ENCODE measurements around the gene ADGRD1.
"Not testable (repeated sequence)": the region's sequence is repeated elsewhere in the genome, so short reads cannot be mapped to it uniquely, and the experiment has no call there.

Gene ADGRD1

GRCh38 chr12:130953771-130954543 is at the start of gene ADGRD1:
ADGRD1 (plus strand) TSS chr12:130953907; CDS start chr12:130954466, 559 bp downstream.
- DNase-seq: no peak

- no peak for DNase-seq
Observed at GRCh38 chr12:130904064-130904463, 49.6 kb upstream of the ADGRD1 start.

GRCh38 chr12:130904936-130905455 is 48.7 kb upstream of the ADGRD1 start:
- not testable (repeated sequence) for DNase-seq

GRCh38 chr12:130909111-130909510 is 44.6 kb upstream of the ADGRD1 start:
- no peak for DNase-seq

GRCh38 chr12:130911193-130911592 is 42.5 kb upstream of the ADGRD1 start:
- no peak for DNase-seq

GRCh38 chr12:130911933-130912332 is 41.8 kb upstream of the ADGRD1 start:
- DNase-seq: no peak

- DNase-seq: peak; percentile 1 to 11
Observed at GRCh38 chr12:130916241-130916911, 37.3 kb upstream of the ADGRD1 start.

- DNase-seq: no peak
Observed at GRCh38 chr12:130917607-130918006, 36.1 kb upstream of the ADGRD1 start.

- no peak for DNase-seq
Observed at GRCh38 chr12:130919086-130919485, 34.6 kb upstream of the ADGRD1 start.

- DNase-seq: no peak
Observed at GRCh38 chr12:130920119-130920703, 33.5 kb upstream of the ADGRD1 start.

GRCh38 chr12:130920723-130921381 is 32.9 kb upstream of the ADGRD1 start:
- no peak for DNase-seq

- no peak for DNase-seq
Observed at GRCh38 chr12:130922511-130922953, 31.2 kb upstream of the ADGRD1 start.

GRCh38 chr12:130924966-130925665 is 28.6 kb upstream of the ADGRD1 start:
- DNase-seq: no peak

GRCh38 chr12:130925666-130926015 is 28.1 kb upstream of the ADGRD1 start:
- no peak for DNase-seq

GRCh38 chr12:130929363-130929762 is 24.3 kb upstream of the ADGRD1 start:
- no peak for DNase-seq

- no peak for DNase-seq
Observed at GRCh38 chr12:130932061-130932930, 21.4 kb upstream of the ADGRD1 start.

- DNase-seq: no peak
Observed at GRCh38 chr12:130933269-130933995, 20.3 kb upstream of the ADGRD1 start.

GRCh38 chr12:130934753-130935152 is 19.0 kb upstream of the ADGRD1 start:
- no peak for DNase-seq

- DNase-seq: no peak
Observed at GRCh38 chr12:130936561-130936960, 17.1 kb upstream of the ADGRD1 start.

GRCh38 chr12:130937063-130937462 is 16.6 kb upstream of the ADGRD1 start:
- DNase-seq: no peak

GRCh38 chr12:130937546-130937945 is 16.2 kb upstream of the ADGRD1 start:
- not testable (repeated sequence) for DNase-seq

All from stimulated activated CD4-positive, alpha-beta T cell treated with anti-CD3 and anti-CD28 coated beads, Interleukin-2, amount 100 ng/mL, for 48 hours (primary cell).